Peyer's patch (tissue), 4 donors: ENCODE measurements around the gene CLCNKA.

ENCODE experiments used
- POLR2A ChIP-seq, 2 donors: fragments of 450-650 bp; IDR thresholded peaks; one replicate each; pipeline ENCODE4 v1.5.1; 2017; ENCODE audit warnings: antibody characterized with exemption in 2 of 2, mild to moderate bottlenecking in 2 of 2, moderate library complexity in 2 of 2
- TF ChIP-seq, protein P1 (sequence below), 6 experiments: fragments of 450-650 bp in 4 of 6; fragments of 200-600 bp in 2 of 6; sonication (generic) in 1 of 6; IDR thresholded peaks; one replicate each; pipeline ENCODE4 v1.5.1; 2017 to 2019; ENCODE audit warnings: antibody characterized with exemption in 6 of 6, mild to moderate bottlenecking in 3 of 6, moderate library complexity in 1 of 6

DNA sequence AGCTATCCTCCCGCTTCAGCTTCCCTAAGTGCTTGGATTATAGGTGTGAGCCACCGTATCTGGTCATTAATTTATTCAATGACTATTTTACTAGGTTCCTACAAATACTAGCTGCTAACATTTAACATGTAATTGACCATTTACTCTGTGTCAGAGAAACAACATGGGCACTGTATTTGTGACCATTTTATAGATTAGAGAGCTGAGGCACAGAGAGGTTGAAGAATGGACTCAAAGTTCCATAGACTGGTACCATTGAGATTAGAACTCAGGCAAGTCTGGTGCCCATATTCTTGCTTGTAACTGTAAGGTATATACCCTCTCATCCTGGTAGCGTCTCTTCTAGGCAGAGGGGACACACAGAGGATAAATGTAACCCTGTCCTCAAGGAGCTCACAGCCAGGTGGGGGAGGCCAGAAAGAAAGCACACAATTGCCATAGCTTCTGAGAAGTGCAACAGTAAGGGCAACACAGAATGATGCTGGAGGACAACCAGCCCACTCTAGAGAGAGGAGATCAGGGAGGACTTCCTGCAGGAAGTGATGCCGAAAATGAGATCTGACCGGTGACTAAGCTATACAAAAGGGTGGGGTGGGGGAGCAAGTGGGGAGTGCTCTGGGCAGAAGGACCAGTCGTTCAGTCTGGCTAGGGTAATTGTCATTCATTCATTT is 14.0 kb upstream of the CLCNKA start:
- TF ChIP-seq, protein P1, sequence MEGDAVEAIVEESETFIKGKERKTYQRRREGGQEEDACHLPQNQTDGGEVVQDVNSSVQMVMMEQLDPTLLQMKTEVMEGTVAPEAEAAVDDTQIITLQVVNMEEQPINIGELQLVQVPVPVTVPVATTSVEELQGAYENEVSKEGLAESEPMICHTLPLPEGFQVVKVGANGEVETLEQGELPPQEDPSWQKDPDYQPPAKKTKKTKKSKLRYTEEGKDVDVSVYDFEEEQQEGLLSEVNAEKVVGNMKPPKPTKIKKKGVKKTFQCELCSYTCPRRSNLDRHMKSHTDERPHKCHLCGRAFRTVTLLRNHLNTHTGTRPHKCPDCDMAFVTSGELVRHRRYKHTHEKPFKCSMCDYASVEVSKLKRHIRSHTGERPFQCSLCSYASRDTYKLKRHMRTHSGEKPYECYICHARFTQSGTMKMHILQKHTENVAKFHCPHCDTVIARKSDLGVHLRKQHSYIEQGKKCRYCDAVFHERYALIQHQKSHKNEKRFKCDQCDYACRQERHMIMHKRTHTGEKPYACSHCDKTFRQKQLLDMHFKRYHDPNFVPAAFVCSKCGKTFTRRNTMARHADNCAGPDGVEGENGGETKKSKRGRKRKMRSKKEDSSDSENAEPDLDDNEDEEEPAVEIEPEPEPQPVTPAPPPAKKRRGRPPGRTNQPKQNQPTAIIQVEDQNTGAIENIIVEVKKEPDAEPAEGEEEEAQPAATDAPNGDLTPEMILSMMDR (IDR thresholded peaks at IDR 0.05): no peak
- TF ChIP-seq POLR2A (IDR thresholded peaks at IDR 0.05): no peak
